Sigmoid colon (tissue), 7 donors: ENCODE results near the gene TIAM1. TPM values are rescaled to one million over a fixed set of nuclear protein-coding genes. Genes with fewer than 3 reads are reported as not detected.

Source experiments
- DNase-seq: peaks from one replicate; pipeline ENCODE4 v3.0.0-alpha.2; 2019
- H3K27ac ChIP-seq, 4 donors: fragments of 200-600 bp; sonication (generic); one replicate each; pipeline ENCODE4 v1.5.1; 2016 to 2019; ENCODE audit warnings: mild to moderate bottlenecking in 1 of 4
- H3K27me3 ChIP-seq, 3 donors: fragments of 200-600 bp; sonication (generic); one replicate each; pipeline ENCODE4 v1.5.1; 2019; ENCODE audit warnings: mild to moderate bottlenecking in 1 of 3
- H3K36me3 ChIP-seq, 4 donors: fragments of 200-600 bp; sonication (generic); one replicate each; pipeline ENCODE4 v1.5.1; 2016 to 2019
- H3K4me1 ChIP-seq, 4 donors: fragments of 200-600 bp; sonication (generic); one replicate each; pipeline ENCODE4 v1.5.1; 2017 to 2019
- H3K4me3 ChIP-seq, 4 donors: fragments of 200-600 bp; sonication (generic); one replicate each; pipeline ENCODE4 v1.5.1; 2017 to 2019; ENCODE audit warnings: mild to moderate bottlenecking in 2 of 4, moderate library complexity in 1 of 4
- H3K9me3 ChIP-seq, 4 donors: fragments of 200-600 bp in 3 of 4; sonication (generic) in 3 of 4; one replicate each; pipeline versions ENCODE4 v1.5.1 to v1.6.1; 2013 to 2019
- CTCF ChIP-seq, 4 experiments: fragments of 450-650 bp in 3 of 4; fragments of 200-600 bp in 1 of 4; IDR thresholded peaks; one replicate each; pipeline ENCODE4 v1.5.1; 2016 to 2019; ENCODE audit warnings: antibody characterized with exemption in 4 of 4, mild to moderate bottlenecking in 3 of 4, moderate library complexity in 2 of 4
- EP300 ChIP-seq, 4 donors: sonication (generic); formaldehyde crosslinking; IDR thresholded peaks; one replicate each; pipeline ENCODE4 v1.6.1; 2017; ENCODE audit warnings: antibody characterized with exemption in 4 of 4
- POLR2A ChIP-seq, 2 donors: fragments of 450-650 bp; IDR thresholded peaks; one replicate each; pipeline ENCODE4 v1.6.1; 2016; ENCODE audit warnings: antibody characterized with exemption in 2 of 2, mild to moderate bottlenecking in 2 of 2, moderate library complexity in 2 of 2
- POLR2AphosphoS5 ChIP-seq, 4 donors: sonication (generic); formaldehyde crosslinking; IDR thresholded peaks; one replicate each; pipeline ENCODE4 v1.6.1; 2017; ENCODE audit warnings: antibody characterized with exemption in 4 of 4
- WGBS, 2 donors: extraction: QIAGEN DNeasy Blood & Tissue Kit; methylation state at CpG; one replicate each; pipeline ENCODE4 v1.1.7; 2013; 5-methylcytosine and 5-hydroxymethylcytosine counted together
- intact Hi-C: fragments of 100-400 bp; cut with DNase I; formaldehyde crosslinking; loops from one replicate; pipeline ENCODE4 v1.15.1; 2023
- polyA plus RNA-seq, 3 donors: library from polyadenylated mRNA; stranded (reverse); fragments of 200-250 nt; gene quantifications; one replicate each; pipeline ENCODE4 v1.2.3, GENCODE V29; 2013
- total RNA-seq, 4 donors: library from RNA; depleted of rRNA; stranded (reverse); fragments of >200 nt; gene quantifications; one replicate each; pipeline ENCODE4 v1.1.0, GENCODE V29; 2016
- donor health status: healthy with polysubstance abuse.
- donor health status: Bipolar disorder and iron deficiency.
- donor health status: healthy.

TIAM1 gene
- total and polyA plus RNA-seq, 7 donors = 1.2 to 20.5 (median 8.6) TPM

- Histone ChIP-seq H3K27ac (no peak overlapping the region), H3K4me1 (no peaks in the 10 kb centered on the region), H3K4me3 (no peak overlapping the region), H3K36me3 (no peaks in the 10 kb centered on the region), H3K9me3 (no peaks in the 10 kb centered on the region), H3K27me3 (no peaks in the 10 kb centered on the region)
- no peak for TF ChIP-seq EP300 (IDR thresholded peaks at IDR 0.05)
- no peak for TF ChIP-seq CTCF (IDR thresholded peaks at IDR 0.05)
- no peak for TF ChIP-seq POLR2AphosphoS5 (IDR thresholded peaks at IDR 0.05)
- no peak for TF ChIP-seq POLR2A (IDR thresholded peaks at IDR 0.05)
- WGBS, 2 donors = 44 to 74% methylated on average over 14 of the region's 14 CpGs
- no peak for DNase-seq
- intact Hi-C loops = no loop called here
Observed at GRCh38 chr21:31326522-31327242, 17.4 kb downstream of the TIAM1 start.

- no peaks in the 10 kb centered on the region for H3K4me1 ChIP-seq
- 90 to 93% methylated on average over 2 of the region's 2 CpGs for WGBS, 2 donors
- TF ChIP-seq CTCF (IDR thresholded peaks at IDR 0.05) = no peak
- no peak for TF ChIP-seq POLR2A (IDR thresholded peaks at IDR 0.05)
- no peaks in the 10 kb centered on the region for H3K36me3 ChIP-seq
- H3K9me3 ChIP-seq = no peaks in the 10 kb centered on the region
- no peaks in the 10 kb centered on the region for H3K27me3 ChIP-seq
- H3K27ac ChIP-seq = no peak overlapping the region
- no peak overlapping the region for H3K4me3 ChIP-seq
- intact Hi-C loops = no loop called here
- no peak for DNase-seq
Observed at GRCh38 chr21:31318971-31319370, 25.1 kb downstream of the TIAM1 start.

- intact Hi-C loops = no loop called here
- TF ChIP-seq POLR2A (IDR thresholded peaks at IDR 0.05) (no peak), POLR2AphosphoS5 (IDR thresholded peaks at IDR 0.05) (no peak)
- no peaks in the 10 kb centered on the region for H3K27me3 ChIP-seq
Observed at GRCh38 chr21:31317688-31318087, 26.4 kb downstream of the TIAM1 start.

GRCh38 chr21:31316488-31317169 is 27.4 kb downstream of the TIAM1 start:
- Histone ChIP-seq H3K4me3 (no peak overlapping the region), H3K36me3 (no peaks in the 10 kb centered on the region), H3K9me3 (no peaks in the 10 kb centered on the region), H3K27me3 (no peaks in the 10 kb centered on the region), H3K4me1 (no peaks in the 10 kb centered on the region), H3K27ac (no peak overlapping the region)
- DNase-seq = no peak
- TF ChIP-seq EP300 (IDR thresholded peaks at IDR 0.05) (no peak), POLR2AphosphoS5 (IDR thresholded peaks at IDR 0.05) (no peak), POLR2A (IDR thresholded peaks at IDR 0.05) (no peak), CTCF (IDR thresholded peaks at IDR 0.05) (no peak)
- intact Hi-C loops = no loop called here
- 78 to 87% methylated on average over 9 of the region's 9 CpGs for WGBS, 2 donors

More at GRCh38 chr21:31317688-31318087, 26.4 kb downstream of the TIAM1 start:
- no peak for DNase-seq
- no peaks in the 10 kb centered on the region for H3K36me3 ChIP-seq
- no peak overlapping the region for H3K27ac ChIP-seq
- H3K4me1 ChIP-seq = no peaks in the 10 kb centered on the region
- H3K9me3 ChIP-seq = no peaks in the 10 kb centered on the region
- WGBS, 2 donors = 88 to 93% methylated on average over 1 of the region's 1 CpG
- H3K4me3 ChIP-seq = no peak overlapping the region

GRCh38 chr21:31316072-31316471 is 28.0 kb downstream of the TIAM1 start:
- H3K27me3 ChIP-seq = no peaks in the 10 kb centered on the region
- intact Hi-C loops = no loop called here
- DNase-seq = no peak
- 85% methylated on average over 3 of the region's 3 CpGs for WGBS, 2 donors
- H3K4me1 ChIP-seq = no peaks in the 10 kb centered on the region
- no peaks in the 10 kb centered on the region for H3K36me3 ChIP-seq
- H3K27ac ChIP-seq = no peak overlapping the region
- H3K4me3 ChIP-seq = no peak overlapping the region
- TF ChIP-seq POLR2AphosphoS5 (IDR thresholded peaks at IDR 0.05) = no peak
- TF ChIP-seq CTCF (IDR thresholded peaks at IDR 0.05) = no peak
- no peak for TF ChIP-seq EP300 (IDR thresholded peaks at IDR 0.05)
- no peak for TF ChIP-seq POLR2A (IDR thresholded peaks at IDR 0.05)
- no peaks in the 10 kb centered on the region for H3K9me3 ChIP-seq
